ENCODE results near the gene PIP4P1. TPM values are rescaled to one million over a fixed set of nuclear protein-coding genes. Genes with fewer than 3 reads are reported as not detected.

Gene PIP4P1
- total and polyA plus RNA-seq, 9 of the 15 experiments (the other 6 are each of a cell fraction or from before 2014, with no cell fraction given): 5.3 to 20.9 (median 10.7) TPM

- H3K36me3 ChIP-seq (ENCODE audit: control insufficient read depth, insufficient read depth, low read length): no peaks in the 10 kb centered on the region
- intact Hi-C loops (cut with micrococcal nuclease): no loop called here
- in situ Hi-C loops (cut with MboI): no loop called here
- CTCF ChIA-PET (ENCODE audit: low intra/inter-chr PET ratio): no interaction called here
- peaks cover 19 to 45% of the 10 kb centered on the region in 2 experiments; a peak in 3 of 5 replicates for H3K4me1 ChIP-seq (replicated peaks in 1 of 2; ENCODE audit: control insufficient read depth in 2 of 2, insufficient read depth in 2 of 2, low read length in 2 of 2)
- H3K27me3 ChIP-seq (ENCODE audit: control insufficient read depth in 2 of 2, insufficient read depth in 2 of 2, low read length in 2 of 2): no peaks in the 10 kb centered on the region
- DNase-seq (ENCODE audit: extremely low read depth in 1 of 4, low spot score in 3 of 4) (no peak), ATAC-seq (peak; percentile 50), FAIRE-seq (no peak)
- H3K27ac ChIP-seq (ENCODE audit: extremely low read depth, low read depth, low read length): peak overlapping the region; percentile 21; the same call in 1 of the 3 replicates
- no peaks in the 10 kb centered on the region for H3K9me3 ChIP-seq (replicated peaks; ENCODE audit: control insufficient read depth, insufficient read depth, low read depth, low read length)
- no peak overlapping the region for H3K4me3 ChIP-seq
- BruUV-seq (replicated peaks): no TSS peak
- WGBS (ENCODE audit: insufficient coverage, low coverage, missing lambda C conversion rate): 42% methylated on average over 6 of the region's 6 CpGs
- H3K4me2 ChIP-seq (ENCODE audit: insufficient read depth, low read length): no peak overlapping the region
- peak overlapping the region; percentile 99 for H2AFZ ChIP-seq (ENCODE audit: low read depth, low read length)
- peak overlapping the region in 1 of 2 experiments; percentile 60; a peak in 1 of 4 replicates for H3K9ac ChIP-seq (ENCODE audit: insufficient read depth in 1 of 2, low read depth in 2 of 2, low read length in 2 of 2)
- POLR2A ChIA-PET: interaction anchor here (0.6 to 1.5 kb wide), 3 partner anchors 11 to 147 kb away, joined by 3 to 5 read pairs (median 3); partner anchors contain the start of gene PNP
- no peaks in the 10 kb centered on the region for H3K9me1 ChIP-seq (ENCODE audit: control insufficient read depth, insufficient read depth, low read length)
- no peaks in the 10 kb centered on the region for H3K79me2 ChIP-seq (ENCODE audit: control insufficient read depth, insufficient read depth, low read length)
- no peaks in the 10 kb centered on the region for H4K20me1 ChIP-seq (replicated peaks; ENCODE audit: control insufficient read depth, insufficient read depth, low read length)
- TF ChIP-seq BCL6 (CRISPR knock-in tag; IDR thresholded peaks at IDR 0.05) (no peak), POLR3A (IDR thresholded peaks at IDR 0.05; ENCODE audit: borderline replicate concordance, extremely low read depth, insufficient read depth, insufficient read length) (no peak), NR1H2 (CRISPR knock-in tag; IDR thresholded peaks at IDR 0.05) (no peak), HDAC2 (IDR thresholded peaks at IDR 0.05) (no peak), HNRNPH1 (optimal IDR thresholded peaks at IDR 0.05; ENCODE audit: low read depth, low read length) (no peak), NCOA6 (IDR thresholded peaks at IDR 0.05) (no peak), GABPA (tag; conservative IDR thresholded peaks at IDR 0.05; ENCODE audit: low read depth) (no peak), ZNF76 (CRISPR knock-in tag; IDR thresholded peaks at IDR 0.05; ENCODE audit: borderline replicate concordance) (no peak), PML (IDR thresholded peaks at IDR 0.05; ENCODE audit: low read length) (no peak), NR4A1 (CRISPR knock-in tag; IDR thresholded peaks at IDR 0.05) (no peak), NR4A1 (tag; IDR thresholded peaks at IDR 0.05) (no peak), MAFK (IDR thresholded peaks at IDR 0.05; ENCODE audit: low read length) (no peak), HDAC6 (IDR thresholded peaks at IDR 0.05; ENCODE audit: low read depth, low read length) (no peak), NFYB (IDR thresholded peaks at IDR 0.05; ENCODE audit: extremely low read depth, insufficient read length) (no peak), TCFL5 (CRISPR knock-in tag; conservative IDR thresholded peaks at IDR 0.05) (no peak), CUX1 (CRISPR knock-in tag; IDR thresholded peaks at IDR 0.05) (no peak)
Observed at GRCh38 chr14:20489093-20489994, 28.1 kb upstream of the PIP4P1 start.
